ENCODE results near the gene ZSCAN32. TPM values are rescaled to one million over a fixed set of nuclear protein-coding genes. Genes with fewer than 3 reads are reported as not detected.

Gene ZSCAN32
- total RNA-seq, 1 donor from 2014 or later: 17.4 TPM

DNA sequence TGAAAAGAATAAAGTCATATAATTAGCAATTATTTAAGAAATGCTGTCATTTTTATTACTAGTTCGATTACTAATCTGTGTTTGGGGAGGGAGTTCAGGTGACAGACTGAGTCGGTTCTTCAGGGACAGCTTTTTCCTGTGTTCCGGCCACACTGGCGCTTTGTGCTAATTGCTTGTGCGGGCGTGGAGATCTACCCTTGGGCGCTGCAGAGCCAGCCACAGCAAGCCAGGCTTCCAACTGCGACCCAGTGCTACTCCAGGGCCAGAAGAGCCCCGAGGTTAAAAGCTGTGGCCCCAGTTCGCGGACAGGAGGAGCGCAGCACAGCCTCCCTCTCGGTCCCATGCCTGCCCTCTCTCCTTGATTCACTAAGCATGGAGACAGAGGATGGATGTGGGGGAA, 51.6 kb downstream of the ZSCAN32 start:
- no peak for DNase-seq (ENCODE audit: low read depth)
- TF ChIP-seq, protein P1, sequence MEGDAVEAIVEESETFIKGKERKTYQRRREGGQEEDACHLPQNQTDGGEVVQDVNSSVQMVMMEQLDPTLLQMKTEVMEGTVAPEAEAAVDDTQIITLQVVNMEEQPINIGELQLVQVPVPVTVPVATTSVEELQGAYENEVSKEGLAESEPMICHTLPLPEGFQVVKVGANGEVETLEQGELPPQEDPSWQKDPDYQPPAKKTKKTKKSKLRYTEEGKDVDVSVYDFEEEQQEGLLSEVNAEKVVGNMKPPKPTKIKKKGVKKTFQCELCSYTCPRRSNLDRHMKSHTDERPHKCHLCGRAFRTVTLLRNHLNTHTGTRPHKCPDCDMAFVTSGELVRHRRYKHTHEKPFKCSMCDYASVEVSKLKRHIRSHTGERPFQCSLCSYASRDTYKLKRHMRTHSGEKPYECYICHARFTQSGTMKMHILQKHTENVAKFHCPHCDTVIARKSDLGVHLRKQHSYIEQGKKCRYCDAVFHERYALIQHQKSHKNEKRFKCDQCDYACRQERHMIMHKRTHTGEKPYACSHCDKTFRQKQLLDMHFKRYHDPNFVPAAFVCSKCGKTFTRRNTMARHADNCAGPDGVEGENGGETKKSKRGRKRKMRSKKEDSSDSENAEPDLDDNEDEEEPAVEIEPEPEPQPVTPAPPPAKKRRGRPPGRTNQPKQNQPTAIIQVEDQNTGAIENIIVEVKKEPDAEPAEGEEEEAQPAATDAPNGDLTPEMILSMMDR (IDR thresholded peaks at IDR 0.05; ENCODE audit: insufficient read depth, low read length, severe bottlenecking): no peak
- no peaks in the 10 kb centered on the region for H3K36me3 ChIP-seq (ENCODE audit: control insufficient read depth, insufficient read depth, low read length)
- no peaks in the 10 kb centered on the region for H3K27me3 ChIP-seq (ENCODE audit: control insufficient read depth, insufficient read depth, low read length)
- H3K4me3 ChIP-seq (ENCODE audit: low read depth, low read length): no peak overlapping the region
- FAIRE-seq: no peak

DNA sequence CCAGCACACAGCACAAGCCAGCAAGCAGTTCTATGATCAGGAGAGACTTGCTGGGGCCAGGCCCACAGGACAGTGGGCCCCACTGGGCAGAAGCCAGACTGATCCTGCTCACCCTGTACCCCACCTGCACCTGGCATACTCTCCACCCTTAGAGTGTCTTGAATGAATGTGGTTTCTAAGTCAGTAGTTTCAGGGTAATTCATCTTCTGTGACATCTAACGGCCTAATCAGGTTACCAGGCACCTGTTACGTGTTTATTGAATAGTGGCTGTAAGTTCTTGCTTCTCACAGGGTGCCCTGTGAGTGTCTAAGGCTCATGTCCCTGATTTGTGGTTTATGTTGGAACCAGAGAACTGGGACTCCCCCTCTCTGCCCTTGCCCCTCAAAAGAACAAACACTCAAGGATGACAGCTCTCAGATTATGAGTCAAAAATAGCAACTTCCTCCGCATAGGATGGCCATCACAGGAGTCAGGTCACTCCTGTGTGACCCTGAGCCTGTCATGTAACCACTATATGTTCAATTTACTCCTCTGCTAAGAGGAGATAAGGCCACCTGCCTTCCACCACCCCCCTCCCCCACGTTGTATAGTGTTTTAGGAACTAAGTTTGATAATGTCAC, 52.1 kb downstream of the ZSCAN32 start:
- no peak for DNase-seq (ENCODE audit: low read depth)
- TF ChIP-seq, protein P1 (IDR thresholded peaks at IDR 0.05; ENCODE audit: insufficient read depth, low read length, severe bottlenecking): no peak
- FAIRE-seq: peak; percentile 36
- Histone ChIP-seq H3K36me3 (ENCODE audit: control insufficient read depth, insufficient read depth, low read length) (no peaks in the 10 kb centered on the region), H3K27me3 (ENCODE audit: control insufficient read depth, insufficient read depth, low read length) (no peaks in the 10 kb centered on the region), H3K4me3 (ENCODE audit: low read depth, low read length) (no peak overlapping the region)

DNA sequence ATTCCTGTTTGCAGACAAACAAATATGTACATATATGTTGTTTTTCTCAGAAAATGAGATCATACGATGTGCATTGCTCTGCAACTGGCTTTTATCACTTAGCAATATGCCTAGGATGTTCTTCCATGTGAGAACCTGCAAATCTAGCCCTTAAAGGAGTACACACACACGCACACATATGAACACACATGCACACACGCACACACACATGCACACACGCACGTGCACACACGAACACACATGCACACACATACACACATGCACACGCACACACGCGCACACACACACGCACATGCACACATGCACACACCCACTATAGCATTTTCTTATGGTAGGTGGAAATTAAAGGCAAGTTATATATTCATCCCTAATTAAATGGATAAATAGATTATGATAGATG, 53.2 kb downstream of the ZSCAN32 start:
- DNase-seq (ENCODE audit: low read depth) (no peak), FAIRE-seq (no peak)
- H3K4me3 ChIP-seq (ENCODE audit: low read depth, low read length): no peak overlapping the region
- H3K36me3 ChIP-seq (ENCODE audit: control insufficient read depth, insufficient read depth, low read length): no peaks in the 10 kb centered on the region
- no peaks in the 10 kb centered on the region for H3K27me3 ChIP-seq (ENCODE audit: control insufficient read depth, insufficient read depth, low read length)
- TF ChIP-seq, protein P1 (IDR thresholded peaks at IDR 0.05; ENCODE audit: insufficient read depth, low read length, severe bottlenecking): no peak

DNA sequence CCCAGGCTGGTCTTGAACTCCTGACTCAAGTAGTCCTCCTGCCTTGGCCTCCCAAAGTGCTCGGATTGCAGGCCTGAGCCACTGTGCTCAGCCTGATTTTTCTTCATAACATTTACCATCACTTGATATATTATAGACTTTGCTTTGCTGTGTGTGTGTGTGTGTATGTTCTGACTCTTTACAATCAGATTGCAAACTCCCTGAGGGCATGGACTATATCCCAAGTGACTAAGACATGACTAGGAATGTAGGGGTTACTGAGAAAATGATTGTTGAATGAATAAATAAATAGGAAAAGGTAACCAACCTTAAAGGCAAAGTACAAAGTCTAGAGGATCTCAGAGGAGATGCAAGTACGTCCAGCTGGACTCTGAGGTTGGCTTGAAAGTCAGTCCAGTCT, 54.8 kb downstream of the ZSCAN32 start:
- H3K27me3 ChIP-seq (ENCODE audit: control insufficient read depth, insufficient read depth, low read length): no peaks in the 10 kb centered on the region
- H3K4me3 ChIP-seq (ENCODE audit: low read depth, low read length): no peak overlapping the region
- no peaks in the 10 kb centered on the region for H3K36me3 ChIP-seq (ENCODE audit: control insufficient read depth, insufficient read depth, low read length)
- no peak for FAIRE-seq
- TF ChIP-seq, protein P1 (IDR thresholded peaks at IDR 0.05; ENCODE audit: insufficient read depth, low read length, severe bottlenecking): no peak
- no peak for DNase-seq (ENCODE audit: low read depth)

Other genes starting within 250 kb of the ZSCAN32 start
- gene OR1F1, start 212.8 kb downstream of the ZSCAN32 start, total RNA-seq: not detected in 2 replicates
- gene ZNF200, start 165.8 kb downstream of the ZSCAN32 start, total RNA-seq: 9.5 and 9.9 TPM in 2 replicates
- not detected in 2 replicates for gene MEFV, start 144.4 kb downstream of the ZSCAN32 start, total RNA-seq
- 46.6 and 60.6 TPM in 2 replicates for gene ZNF263, start 117.5 kb downstream of the ZSCAN32 start, total RNA-seq
- gene TIGD7, start 95.6 kb downstream of the ZSCAN32 start, total RNA-seq: 2.4 and 5.5 TPM in 2 replicates
- 22.9 and 23.2 TPM in 2 replicates for gene ZNF75A, start 95.5 kb downstream of the ZSCAN32 start, total RNA-seq
- gene OR2C1, start 45.1 kb downstream of the ZSCAN32 start, total RNA-seq: not detected in 2 replicates
- 4.2 TPM in 2 replicates for gene ZNF174, start 211 bp upstream of the ZSCAN32 start, total RNA-seq
- gene ZNF597, start 42.5 kb upstream of the ZSCAN32 start, total RNA-seq: 1.3 and 1.9 TPM in 2 replicates
- 5.0 and 10.0 TPM in 2 replicates for gene NAA60, start 42.7 kb upstream of the ZSCAN32 start, total RNA-seq
- not detected in 2 replicates for gene C16orf90, start 94.5 kb upstream of the ZSCAN32 start, total RNA-seq
- gene CLUAP1, start 100.0 kb upstream of the ZSCAN32 start, total RNA-seq: 8.2 and 16.9 TPM in 2 replicates
- gene NLRC3, start 176.4 kb upstream of the ZSCAN32 start, total RNA-seq: not detected in 2 replicates
- 1.3 and 2.4 TPM in 2 replicates for gene SLX4, start 210.6 kb upstream of the ZSCAN32 start, total RNA-seq

Measured in bronchial epithelial cell (primary cell).